Measurements from ENCODE around the gene TBC1D9.

The TBC1D9 gene

DNA sequence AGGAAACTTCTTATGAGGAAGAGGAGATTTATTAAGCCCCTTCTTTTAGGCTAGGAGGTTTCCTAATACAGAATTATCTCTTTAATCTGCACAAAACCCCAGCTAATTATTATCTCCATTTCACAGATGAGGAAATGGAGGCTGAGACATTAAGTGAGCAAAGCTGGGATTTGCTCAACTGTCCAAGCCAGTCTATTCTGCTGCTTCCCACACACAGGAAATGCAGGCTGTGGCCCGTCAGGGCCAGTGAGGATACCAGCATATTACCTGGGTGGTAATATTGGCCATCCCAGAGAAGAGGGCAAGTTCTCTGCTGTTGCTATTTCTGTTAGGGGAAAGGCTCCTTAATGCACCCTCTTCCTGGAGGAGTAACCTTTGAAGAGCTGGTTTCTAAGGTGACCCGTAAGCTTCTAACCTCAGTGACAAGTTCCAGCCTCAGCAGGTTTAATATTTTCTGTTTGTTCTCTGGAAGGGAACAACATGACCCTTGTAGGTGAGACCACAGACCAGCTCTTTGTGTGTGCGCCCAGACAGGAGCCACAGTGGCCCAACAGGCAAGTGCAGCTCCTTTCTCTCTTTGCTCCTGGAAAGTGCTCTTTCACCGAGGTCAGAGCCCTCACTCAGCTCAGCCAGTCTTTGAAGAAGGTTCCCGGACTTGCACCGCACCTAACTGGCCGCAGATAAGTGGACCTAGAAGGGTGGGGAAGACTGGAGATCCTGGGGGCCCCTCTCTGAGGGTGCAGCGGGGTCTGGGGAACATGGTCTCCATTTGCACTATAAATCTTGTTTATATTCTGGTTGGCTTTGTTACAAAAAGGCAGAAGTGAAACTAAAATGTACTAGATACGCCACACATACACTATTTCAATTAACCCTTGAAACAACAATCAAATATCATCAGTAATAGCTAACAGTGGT lies 35.5 kb downstream of the TBC1D9 start:
- no peak for DNase-seq (ENCODE audit: low spot score)

DNA sequence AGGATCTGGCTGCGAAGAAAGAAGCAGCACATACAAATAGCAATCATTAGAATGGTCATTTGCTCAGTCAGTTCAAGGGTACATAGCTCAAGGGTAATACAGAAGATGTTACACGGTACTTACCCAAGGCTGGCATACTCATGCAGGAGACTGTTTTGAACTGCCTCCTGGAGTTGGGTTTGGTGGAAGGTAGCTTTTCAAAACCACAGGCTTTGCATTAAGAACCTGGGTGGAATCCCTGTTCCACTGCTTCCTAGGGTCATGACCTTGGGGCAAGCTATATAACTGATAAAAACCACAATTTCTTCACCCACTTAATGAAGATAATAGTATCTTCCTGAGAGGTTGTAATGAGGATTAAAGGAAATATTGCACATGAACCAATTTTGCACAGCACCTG lies 36.5 kb downstream of the TBC1D9 start:
- no peak for DNase-seq (ENCODE audit: low spot score)

DNA sequence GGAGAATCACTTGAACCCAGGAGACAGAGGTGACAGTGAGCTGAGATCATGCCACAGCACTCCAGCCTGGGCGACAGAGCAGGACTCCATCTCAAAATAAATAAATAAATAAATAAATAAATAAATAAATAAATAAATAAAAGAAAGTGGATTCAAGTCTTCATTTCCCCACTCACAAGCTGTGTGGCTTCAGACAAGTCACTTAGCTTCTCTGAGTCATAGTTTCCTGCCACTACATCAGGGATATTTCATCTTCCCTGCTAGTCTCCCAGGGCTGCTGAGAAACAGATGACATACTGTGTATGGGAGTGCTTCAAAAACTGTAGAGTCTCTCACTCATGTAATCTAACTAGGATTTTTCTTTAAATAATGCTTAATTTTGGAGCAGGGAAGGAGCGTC lies 37.2 kb downstream of the TBC1D9 start:
- peak; percentile 9 for DNase-seq (ENCODE audit: low spot score)

DNA sequence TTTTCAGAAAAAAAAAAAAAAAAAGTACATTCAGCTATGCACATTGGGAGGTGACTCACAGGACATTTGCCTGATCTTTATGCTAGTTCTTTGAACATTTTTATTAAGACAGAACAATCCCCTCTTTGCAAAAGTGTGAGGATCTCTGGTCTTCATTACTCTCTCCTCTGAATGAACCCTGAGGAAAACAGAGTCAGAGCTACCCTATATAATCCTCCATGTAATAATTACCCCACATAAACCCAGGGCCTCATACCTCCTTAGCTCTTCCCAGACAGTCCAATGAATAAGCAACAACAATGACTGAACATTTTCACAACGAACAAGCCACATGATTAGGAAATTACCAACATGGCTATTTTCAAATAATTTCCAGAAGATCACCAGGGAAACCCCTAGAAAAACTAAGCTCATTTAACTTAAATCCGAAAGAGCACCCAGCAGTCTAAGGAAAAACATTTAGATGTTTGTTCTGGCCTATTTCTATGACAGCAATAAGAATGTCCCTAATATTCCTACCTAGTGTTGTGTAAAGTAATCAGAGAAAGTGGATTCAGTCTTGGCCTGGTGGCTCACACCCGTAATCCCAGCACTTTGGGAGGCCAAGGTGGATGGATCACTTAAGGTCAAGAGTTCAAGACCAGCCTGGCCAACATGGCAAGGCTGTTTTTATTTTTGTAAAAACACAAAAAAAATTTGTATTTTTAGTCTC lies 37.8 kb downstream of the TBC1D9 start:
- DNase-seq (ENCODE audit: low spot score): peak; percentile 10

DNA sequence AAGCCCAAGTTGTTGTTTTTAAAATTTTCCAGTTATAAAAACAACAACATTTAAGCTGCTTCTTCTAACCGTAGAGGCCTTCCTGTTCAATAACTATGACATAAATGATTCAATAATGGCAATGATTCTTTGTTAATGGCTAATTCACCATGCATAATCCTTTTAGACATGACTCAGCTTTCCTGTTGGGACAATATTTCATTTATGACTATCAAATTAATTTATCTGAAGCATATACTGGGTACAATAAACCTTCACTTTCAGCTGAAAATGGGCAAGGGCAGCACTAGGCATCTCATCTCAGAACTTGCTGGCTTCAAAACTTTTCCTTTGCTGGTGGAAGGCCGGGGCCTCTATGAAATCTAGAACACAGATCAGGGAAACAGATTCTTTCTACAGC lies 38.9 kb downstream of the TBC1D9 start:
- no peak for DNase-seq (ENCODE audit: low spot score)

DNA sequence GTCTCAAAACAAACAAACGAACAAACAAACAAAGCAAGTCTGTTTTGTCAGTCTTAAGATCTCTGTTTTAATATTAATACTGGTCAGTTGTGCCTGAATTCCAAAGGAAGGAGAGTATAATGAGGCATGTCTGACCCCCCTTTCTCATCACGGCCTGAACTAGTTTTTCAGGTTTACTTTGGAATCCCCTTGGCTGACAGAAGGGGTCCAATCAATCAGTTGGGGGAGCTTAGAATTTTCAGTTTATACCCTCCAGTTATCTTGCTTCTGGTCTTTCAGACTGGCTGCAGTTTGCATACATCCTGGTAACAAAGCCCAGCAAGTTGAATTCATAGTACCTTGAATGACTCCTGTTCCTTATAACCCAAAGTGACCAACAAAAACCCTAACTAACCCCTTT lies 41.1 kb downstream of the TBC1D9 start:
- DNase-seq (ENCODE audit: low spot score): no peak

DNA sequence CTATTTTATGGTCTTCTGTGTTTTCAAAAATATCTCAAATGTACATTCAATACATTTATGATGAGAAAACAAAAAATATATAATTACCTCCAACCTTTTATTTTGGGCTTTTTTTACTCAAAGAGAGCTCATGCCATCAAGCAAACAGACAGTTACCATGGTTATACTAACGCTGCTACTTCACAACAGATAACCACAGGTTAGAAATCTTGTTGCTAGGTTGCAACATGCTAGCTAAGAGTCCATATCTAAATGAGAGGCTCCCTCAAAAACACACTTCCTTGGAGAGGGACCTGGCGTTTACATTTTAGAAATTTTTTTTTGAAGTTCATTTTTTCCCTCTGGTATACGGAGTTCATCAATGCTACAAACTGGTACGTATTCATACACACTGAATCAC lies 44.3 kb downstream of the TBC1D9 start:
- DNase-seq (ENCODE audit: low spot score): no peak

DNA sequence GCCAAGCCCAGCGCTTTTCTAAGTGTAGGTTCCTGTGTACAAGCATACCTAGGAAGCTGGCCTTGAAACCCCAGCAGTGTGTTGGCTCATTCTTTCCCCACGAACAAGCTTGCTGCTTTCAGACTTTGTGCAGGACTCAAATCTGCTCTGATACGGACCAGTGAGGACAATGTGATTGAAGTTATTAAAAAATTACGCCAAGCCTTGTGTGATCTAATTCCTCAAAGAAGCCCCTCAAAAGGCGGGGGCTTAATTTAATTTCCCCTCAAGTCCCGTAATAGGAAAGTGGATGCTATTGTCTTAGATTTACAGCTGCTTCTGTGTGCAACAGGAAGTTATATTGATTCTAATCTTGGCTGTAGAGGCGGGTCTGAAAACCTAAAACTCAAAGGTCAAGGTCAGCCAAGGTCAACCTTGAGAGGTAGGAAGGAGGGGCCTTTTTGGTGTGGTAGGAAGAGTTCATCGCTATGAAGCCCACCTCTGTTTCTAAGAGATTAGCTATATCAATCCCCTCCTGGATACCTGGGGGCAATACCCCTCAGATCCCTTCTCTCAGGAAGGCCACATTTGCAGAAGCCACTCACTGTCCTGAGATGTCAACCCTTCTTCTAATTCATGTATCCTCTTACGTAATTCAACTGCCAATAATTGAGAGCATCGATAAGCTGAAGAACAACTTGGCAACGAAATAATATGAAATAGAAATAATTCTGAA lies 45.1 kb downstream of the TBC1D9 start:
- DNase-seq (ENCODE audit: low spot score): no peak

DNA sequence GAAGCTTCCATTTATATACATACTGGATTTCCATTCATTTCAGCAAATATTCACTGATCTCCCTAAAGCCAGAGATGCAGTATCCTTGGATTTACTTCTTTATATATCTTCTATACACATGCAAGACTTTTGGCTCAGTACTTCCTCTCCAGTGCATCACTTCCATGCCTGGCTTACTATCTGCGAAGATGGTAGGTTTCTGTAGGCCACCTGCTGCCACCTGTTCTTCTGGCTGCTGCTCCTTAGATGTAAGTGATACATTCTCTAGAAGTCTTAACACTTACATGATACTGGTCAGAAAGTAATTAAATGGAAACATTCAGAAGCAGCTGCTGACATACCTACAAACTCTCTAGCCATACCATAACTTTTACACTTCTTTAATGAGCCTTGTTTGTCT lies 48.9 kb downstream of the TBC1D9 start:
- DNase-seq (ENCODE audit: low spot score): no peak

DNA sequence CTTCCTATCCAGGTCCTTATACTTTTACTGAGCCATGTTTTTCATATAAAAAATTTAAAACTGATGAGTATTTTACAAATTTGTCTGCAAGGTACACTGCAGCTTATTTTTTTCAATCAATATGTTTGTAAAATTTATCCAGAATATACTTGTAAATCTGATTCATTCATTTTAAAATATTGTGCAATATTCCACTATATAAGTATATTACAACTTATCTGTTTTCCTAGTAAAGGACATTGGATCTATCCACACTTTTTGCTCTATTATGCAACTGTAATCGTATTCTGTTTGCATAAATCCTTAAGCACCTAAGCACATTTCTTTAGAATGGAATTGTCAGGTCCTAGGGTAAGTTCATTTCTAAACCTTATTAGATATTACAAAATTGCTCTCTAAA lies 49.5 kb downstream of the TBC1D9 start:
- no peak for DNase-seq (ENCODE audit: low spot score)

DNA sequence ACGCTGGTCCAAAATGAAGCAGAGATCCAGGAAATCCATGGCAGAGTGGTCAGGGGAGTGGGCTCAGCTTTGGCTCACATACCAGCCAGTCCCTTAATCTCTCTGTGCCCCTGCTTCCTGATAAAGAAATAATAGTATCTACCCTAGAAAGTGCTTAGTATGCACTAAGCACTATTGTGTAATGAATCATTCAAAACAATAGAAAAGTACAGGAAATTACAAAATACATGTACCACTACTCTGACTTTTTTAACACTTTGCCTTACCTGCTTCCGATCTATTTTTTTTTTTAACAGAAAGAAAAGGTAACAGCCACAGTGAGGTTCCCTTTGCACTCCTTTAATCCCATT lies 49.9 kb downstream of the TBC1D9 start:
- no peak for DNase-seq (ENCODE audit: low spot score)

DNA sequence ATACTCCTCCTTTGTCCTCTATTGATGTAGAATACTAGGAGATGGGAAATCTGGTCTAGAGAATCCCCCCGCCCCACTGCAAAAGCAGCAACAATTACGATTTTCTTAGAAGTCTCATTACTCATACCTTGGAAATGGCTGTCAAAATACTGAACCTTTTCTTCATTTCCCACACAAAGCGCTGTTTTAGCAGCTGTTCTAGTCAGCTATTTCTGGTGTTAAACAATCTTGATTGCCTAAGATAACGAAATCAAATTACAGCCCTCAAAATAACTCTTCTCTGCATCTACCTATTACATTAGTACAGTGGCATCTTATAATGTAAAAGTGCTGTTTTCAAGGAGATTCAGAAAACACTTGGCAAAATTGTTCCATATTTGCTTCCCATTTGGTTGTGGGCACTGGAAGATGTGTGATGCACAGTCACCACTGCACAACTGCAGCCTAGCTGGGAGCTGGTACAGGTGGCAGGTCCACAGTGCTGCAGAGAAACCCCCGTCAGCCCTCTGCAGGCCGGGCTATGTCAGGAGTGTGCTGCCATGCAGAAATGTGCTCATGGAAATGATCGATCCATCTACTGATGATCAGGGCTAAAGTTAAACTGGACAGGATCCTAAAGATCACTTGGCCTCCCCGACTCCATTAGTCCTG lies 50.4 kb downstream of the TBC1D9 start:
- no peak for DNase-seq (ENCODE audit: low spot score)

DNA sequence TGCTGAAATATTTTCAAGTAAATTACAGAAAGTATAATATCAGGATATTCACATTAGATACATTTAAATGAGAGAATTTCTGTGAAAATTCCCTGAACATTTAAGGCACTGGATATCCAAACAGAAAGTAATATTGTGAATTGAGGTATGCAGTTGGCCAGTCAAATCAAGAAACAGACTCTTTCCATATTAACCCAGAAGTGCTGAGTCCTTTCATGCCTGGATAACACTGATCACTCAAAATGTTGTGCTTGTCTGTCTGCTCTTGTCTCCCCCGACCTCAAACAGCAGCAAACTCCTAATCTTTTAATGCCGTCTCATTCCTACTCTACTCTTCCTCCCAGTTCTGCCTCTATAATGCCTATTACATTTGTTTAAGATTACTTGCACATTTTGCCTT lies 51.2 kb downstream of the TBC1D9 start:
- no peak for DNase-seq (ENCODE audit: low spot score)

DNA sequence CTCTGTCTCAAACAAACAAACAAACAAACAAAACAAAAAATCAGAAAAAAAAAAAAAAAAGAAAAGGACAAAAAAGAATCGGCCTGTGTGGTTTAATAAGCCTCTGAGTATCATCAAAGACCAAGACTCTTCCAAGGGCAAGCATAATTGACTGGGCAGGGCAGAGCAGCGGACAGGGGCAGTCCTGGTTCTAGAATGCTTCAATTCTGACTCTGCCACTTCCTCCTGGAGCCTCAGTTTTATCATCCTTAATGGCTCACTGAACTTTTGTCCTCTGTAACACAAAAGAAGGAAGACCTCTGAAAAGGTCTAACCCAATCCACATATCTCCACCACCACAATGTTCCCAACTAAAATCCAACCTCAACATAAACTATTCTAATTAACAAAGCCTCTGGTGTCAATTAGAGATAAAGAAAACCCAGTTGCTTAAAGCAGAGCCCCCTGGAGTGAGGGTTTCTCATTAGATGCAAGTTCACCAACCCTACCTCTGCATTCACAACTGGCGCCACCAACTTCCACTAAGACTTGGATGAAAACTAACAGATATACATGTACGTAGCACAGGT lies 51.7 kb downstream of the TBC1D9 start:
- no peak for DNase-seq (ENCODE audit: low spot score)

DNA sequence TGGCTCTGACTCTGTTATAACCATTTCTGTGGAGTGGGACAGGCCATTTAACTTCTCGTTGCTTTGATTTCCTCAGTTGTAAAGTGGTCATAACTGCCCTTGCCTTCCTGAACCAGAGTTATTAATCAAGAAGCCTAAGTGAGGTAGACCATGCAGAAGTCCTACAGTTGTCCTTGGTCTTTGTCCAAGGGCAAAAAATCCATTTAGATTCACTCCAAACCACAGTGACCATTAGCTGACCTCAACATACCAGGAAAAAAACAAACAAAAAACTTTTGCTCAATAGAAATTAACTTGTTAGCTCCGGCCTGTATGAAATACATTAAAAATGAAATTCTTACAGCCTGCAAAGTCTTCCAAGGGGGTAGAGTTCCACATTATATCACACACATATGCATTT lies 52.7 kb downstream of the TBC1D9 start:
- no peak for DNase-seq (ENCODE audit: low spot score)

DNA sequence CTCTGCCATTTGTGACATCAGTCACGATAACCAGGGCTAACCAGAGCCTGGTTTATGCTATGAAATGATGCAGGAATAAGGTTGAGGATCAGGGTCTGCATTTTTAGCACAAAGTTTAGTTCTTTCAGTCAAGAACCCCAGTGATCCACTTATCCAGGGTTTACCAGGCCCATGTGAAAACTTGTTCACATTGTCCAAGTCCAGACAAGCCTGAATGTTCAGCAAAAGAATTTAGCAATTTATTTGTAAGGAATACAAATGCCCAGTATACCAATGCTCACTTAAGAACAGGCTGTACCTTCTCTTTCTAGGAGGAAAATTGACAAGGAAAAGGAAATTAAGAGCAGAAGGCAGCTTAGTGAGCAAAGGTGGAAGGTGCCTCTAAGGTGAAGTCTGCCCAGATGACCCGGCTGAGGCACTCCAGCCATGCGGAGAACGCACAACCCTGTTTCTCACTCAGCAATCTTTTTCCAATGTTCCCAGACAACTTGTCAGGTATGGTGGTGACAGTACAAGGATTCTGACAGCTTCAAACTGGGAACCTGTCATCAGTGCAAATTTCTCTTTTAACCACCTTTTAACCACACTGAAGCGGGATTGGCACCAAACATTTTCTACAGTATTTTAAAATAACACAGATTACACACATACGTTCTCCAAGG lies 54.0 kb downstream of the TBC1D9 start:
- DNase-seq (ENCODE audit: low spot score): no peak

DNA sequence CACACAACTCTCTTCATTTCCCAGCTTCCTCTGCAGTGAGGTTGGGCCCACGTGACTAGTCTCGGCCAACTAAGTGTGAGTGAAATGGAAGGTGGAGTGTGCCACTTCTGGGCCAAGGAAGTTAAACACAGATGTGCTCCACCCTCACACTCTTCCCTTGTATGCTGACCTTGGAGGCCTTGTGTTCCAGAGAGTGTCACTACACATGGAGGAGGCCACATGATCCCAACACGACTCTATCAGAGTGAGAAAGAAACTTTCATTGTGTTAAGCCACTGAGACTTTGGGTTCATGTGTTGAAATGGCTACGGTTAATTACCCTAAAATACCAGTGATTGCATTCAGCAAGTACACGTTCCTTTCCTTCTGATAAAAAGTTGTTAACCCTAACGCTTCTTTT lies 55.1 kb downstream of the TBC1D9 start:
- DNase-seq (ENCODE audit: low spot score): no peak

DNA sequence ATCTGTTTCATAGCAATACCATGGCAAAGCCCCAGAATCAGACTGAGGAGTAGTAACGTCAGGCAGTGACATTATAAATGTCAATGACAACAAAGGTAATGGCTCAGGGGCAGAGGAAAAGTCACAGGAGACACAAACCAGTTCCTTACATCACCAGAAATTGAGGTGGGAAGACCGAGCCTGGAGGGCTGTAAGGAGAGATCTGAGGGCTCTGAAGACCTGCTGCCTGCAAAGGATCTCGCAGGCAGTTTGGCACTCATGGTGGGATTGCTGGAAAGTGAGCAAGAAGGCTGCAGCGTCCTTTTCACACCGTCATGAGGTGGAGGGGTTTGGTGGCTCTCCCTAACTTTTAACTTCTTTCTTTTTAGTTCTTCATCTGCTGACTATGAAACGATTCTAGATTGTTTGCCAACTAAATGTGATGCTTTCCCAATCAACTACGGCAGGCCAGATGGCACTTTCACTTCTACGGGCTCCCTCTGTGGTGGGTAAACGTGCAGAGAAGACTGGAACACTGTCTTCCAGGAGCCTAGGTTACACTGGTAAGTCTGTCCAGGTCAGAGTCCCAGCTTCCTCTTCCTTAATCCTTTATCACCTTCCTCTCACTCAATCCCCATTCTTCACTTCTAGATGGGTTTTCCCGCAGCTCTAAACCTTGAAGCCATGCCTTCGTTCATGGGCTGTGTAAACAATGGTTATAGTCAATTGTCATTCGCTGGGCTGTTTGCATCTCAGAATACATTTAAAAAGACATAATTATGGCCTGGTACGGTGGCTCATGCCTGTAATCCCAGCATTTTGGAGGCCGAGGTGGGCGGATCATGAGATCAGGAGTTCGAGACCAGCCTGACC lies 58.2 kb downstream of the TBC1D9 start:
- no peak for DNase-seq (ENCODE audit: low spot score)

DNA sequence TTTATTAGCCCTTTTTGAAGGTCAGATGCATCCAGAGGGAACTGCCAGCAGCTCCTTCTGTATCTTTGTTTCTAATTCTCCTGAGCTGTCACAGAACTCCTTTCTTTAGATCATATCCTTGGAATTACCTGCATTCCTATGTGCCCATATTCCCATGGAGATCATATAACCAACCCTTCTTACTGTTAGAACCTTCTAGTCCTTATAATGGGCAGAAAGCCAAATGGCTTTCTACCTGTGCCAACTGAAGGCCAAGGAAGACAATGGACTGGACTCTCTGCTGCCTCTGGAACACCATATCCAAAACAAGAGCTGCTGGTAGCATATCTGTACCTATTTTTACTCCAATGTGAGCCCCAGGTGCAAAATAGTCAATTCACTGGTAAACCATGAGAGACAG lies 60.7 kb downstream of the TBC1D9 start:
- DNase-seq (ENCODE audit: low spot score): no peak

DNA sequence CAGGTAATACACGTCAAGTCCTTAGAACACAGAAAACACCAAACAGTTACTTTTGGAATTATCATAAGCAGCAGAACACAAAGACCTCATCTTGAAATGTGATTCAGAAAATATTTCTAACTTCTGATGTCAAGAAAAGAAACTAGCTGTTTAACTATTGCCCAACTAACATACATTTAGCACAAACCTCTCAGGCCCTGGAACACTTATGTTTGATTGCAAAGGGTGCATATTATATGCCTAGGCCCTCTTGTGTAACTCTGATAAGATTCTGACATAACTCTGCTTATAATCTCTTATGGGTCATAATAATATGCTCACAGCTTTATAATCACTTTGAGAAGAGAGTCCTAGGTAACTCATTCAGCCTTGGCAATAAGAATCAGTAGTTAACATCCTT lies 62.6 kb downstream of the TBC1D9 start:
- DNase-seq (ENCODE audit: low spot score): no peak

DNA sequence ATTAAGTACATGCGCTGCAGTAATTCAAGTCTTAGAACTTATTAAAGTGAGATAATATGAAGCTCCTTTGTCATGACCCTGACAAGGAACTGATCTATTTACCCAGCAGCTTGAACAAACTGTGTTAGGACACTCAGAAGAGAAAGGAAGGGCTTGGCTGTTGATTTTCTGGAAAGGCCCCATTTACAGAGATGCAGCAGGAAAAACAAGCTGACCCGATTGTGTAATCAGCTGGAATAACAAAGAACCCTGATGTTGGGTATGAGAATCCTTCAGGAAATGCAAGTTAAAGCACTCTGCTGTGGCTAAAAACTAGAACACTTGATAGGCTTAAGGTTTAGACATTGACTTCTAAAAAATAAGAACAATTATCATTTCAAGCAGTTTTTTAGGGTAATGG lies 64.8 kb downstream of the TBC1D9 start:
- no peak for DNase-seq (ENCODE audit: low spot score)

Data from hepatic stellate cell (primary cell).